Thymus (tissue), 11 donors: Measurements from ENCODE around the gene TMEM117. TPM values are rescaled to one million over a fixed set of nuclear protein-coding genes. Genes with fewer than 3 reads are reported as not detected.
"Not testable (repeated sequence)": the region's sequence is repeated elsewhere in the genome, so short reads cannot be mapped to it uniquely, and the experiment has no call there.

Source experiments
- DNase-seq, 9 donors: peaks; one replicate each; pipeline ENCODE4 v3.0.0-alpha.2; 2013; ENCODE audit warnings: low spot score in 9 of 9, low read depth in 6 of 9, missing footprints in 1 of 9
- H3K27ac ChIP-seq, 2 donors: one replicate each; pipeline ENCODE4 v1.5.1; 2013; ENCODE audit warnings: control low read depth in 1 of 2, low read depth in 1 of 2, low read length in 1 of 2, mild to moderate bottlenecking in 1 of 2, moderate library complexity in 1 of 2
- H3K27me3 ChIP-seq, 2 donors: one replicate each; pipeline ENCODE4 v1.5.1; 2013; ENCODE audit warnings: low read length in 1 of 2; ENCODE audit not compliant: control insufficient read depth in 2 of 2, insufficient read depth in 1 of 2
- H3K36me3 ChIP-seq, 2 donors: one replicate each; pipeline ENCODE4 v1.5.1; 2013; ENCODE audit warnings: low read length in 1 of 2, mild to moderate bottlenecking in 1 of 2, moderate library complexity in 1 of 2; ENCODE audit not compliant: control insufficient read depth in 2 of 2, insufficient read depth in 2 of 2
- H3K4me1 ChIP-seq, 2 donors: one replicate each; pipeline ENCODE4 v1.5.1; 2013; ENCODE audit warnings: low read length in 2 of 2; ENCODE audit not compliant: control insufficient read depth in 2 of 2, insufficient read depth in 2 of 2
- H3K4me3 ChIP-seq, 2 donors: one replicate each; pipeline ENCODE4 v1.5.1; 2013; ENCODE audit warnings: low read length in 2 of 2, control low read depth in 1 of 2, mild to moderate bottlenecking in 1 of 2
- H3K9me3 ChIP-seq, 2 donors: one replicate each; pipeline ENCODE4 v1.5.1; 2013; ENCODE audit warnings: low read length in 1 of 2, mild to moderate bottlenecking in 1 of 2; ENCODE audit not compliant: control insufficient read depth in 2 of 2, insufficient read depth in 1 of 2
- WGBS: extraction: QIAGEN DNeasy Blood & Tissue Kit; methylation state at CpG from one replicate; pipeline ENCODE4 v1.1.7; 2013; 5-methylcytosine and 5-hydroxymethylcytosine counted together
- polyA plus RNA-seq: library from polyadenylated mRNA; stranded (reverse); fragments of 200-250 nt; gene quantifications from one replicate; pipeline ENCODE4 v1.2.3, GENCODE V29; 2013
- total RNA-seq: library from RNA; stranded (reverse); fragments of 120-200 nt; gene quantifications from one replicate; pipeline ENCODE4 v1.2.4, GENCODE V29; 2013
- donor health status: healthy.

TMEM117 gene
- total and polyA plus RNA-seq, 2 donors, result 3.6 to 4.5 TPM

GRCh38 chr12:43869765-43870164 is 33.9 kb downstream of the TMEM117 start:
- not testable (repeated sequence) for DNase-seq, H3K4me1 ChIP-seq, H3K4me3 ChIP-seq, H3K9me3 ChIP-seq, H3K27ac ChIP-seq, H3K27me3 ChIP-seq, H3K36me3 ChIP-seq

GRCh38 chr12:43871258-43871657 is 35.4 kb downstream of the TMEM117 start:
- not testable (repeated sequence) for H3K27ac ChIP-seq, H3K36me3 ChIP-seq, H3K27me3 ChIP-seq, H3K4me1 ChIP-seq, H3K4me3 ChIP-seq, DNase-seq, H3K9me3 ChIP-seq
- WGBS, result 98% methylated on average over 2 of the region's 2 CpGs

- Histone ChIP-seq H3K27ac (no peak overlapping the region), H3K4me3 (no peak overlapping the region), H3K36me3 (no peaks in the 10 kb centered on the region), H3K27me3 (no peaks in the 10 kb centered on the region), H3K9me3 (no peaks in the 10 kb centered on the region), H3K4me1 (no peaks in the 10 kb centered on the region)
- WGBS, result 97% methylated on average over 2 of the region's 2 CpGs
- no peak for DNase-seq
Observed at GRCh38 chr12:43872396-43872795, 36.5 kb downstream of the TMEM117 start.

GRCh38 chr12:43878050-43878449 is 42.2 kb downstream of the TMEM117 start:
- no peak for DNase-seq
- no peaks in the 10 kb centered on the region for H3K27me3 ChIP-seq
- no peaks in the 10 kb centered on the region for H3K36me3 ChIP-seq
- no peak overlapping the region for H3K27ac ChIP-seq
- no peaks in the 10 kb centered on the region for H3K9me3 ChIP-seq
- 94% methylated on average over 3 of the region's 3 CpGs for WGBS
- H3K4me1 ChIP-seq, result no peaks in the 10 kb centered on the region
- no peak overlapping the region for H3K4me3 ChIP-seq

GRCh38 chr12:43880547-43880946 is 44.7 kb downstream of the TMEM117 start:
- H3K9me3 ChIP-seq, result no peaks in the 10 kb centered on the region
- H3K36me3 ChIP-seq, result no peaks in the 10 kb centered on the region
- H3K27ac ChIP-seq, result no peak overlapping the region
- 98% methylated on average over 1 of the region's 1 CpG for WGBS
- no peaks in the 10 kb centered on the region for H3K4me1 ChIP-seq
- no peak for DNase-seq
- no peaks in the 10 kb centered on the region for H3K27me3 ChIP-seq
- no peak overlapping the region for H3K4me3 ChIP-seq

DNA sequence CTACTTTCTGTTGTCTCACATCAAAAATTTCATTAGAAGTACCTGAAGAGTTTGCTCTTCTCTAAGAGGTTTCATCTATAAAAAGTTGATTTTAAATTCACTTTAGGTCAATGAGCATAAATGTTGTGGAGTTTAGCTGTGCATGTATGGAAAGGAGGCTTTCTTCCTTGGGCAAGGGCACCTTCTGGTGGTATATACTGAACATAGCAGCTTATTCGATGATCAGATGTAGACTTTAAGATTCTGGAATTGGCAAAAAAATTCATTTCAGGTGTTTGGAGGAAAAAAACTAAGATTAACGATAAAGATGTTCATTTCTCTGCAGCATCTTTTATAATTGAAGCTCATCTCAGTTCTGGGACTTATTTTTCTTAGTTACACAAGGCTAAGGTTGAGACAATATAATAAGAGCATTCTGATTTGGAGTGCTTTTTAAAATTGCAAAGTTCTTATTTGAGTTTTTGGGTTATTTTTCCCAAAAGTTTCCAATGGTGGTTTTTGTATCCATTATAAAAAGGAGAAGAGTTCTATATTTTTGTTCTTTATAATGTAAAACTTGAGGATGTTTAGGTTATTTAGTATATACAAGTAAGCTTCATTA is 46.8 kb downstream of the TMEM117 start:
- Histone ChIP-seq H3K36me3 (no peaks in the 10 kb centered on the region), H3K9me3 (no peaks in the 10 kb centered on the region), H3K4me3 (no peak overlapping the region), H3K4me1 (no peaks in the 10 kb centered on the region), H3K27me3 (no peaks in the 10 kb centered on the region), H3K27ac (no peak overlapping the region)
- 12% methylated on average over 2 of the region's 2 CpGs for WGBS
- DNase-seq, result peak; percentile 4 to 63 (median 29)

- H3K4me1 ChIP-seq, result no peaks in the 10 kb centered on the region
- no peak overlapping the region for H3K4me3 ChIP-seq
- no peak for DNase-seq
- H3K9me3 ChIP-seq, result no peaks in the 10 kb centered on the region
- no peaks in the 10 kb centered on the region for H3K36me3 ChIP-seq
- H3K27me3 ChIP-seq, result no peaks in the 10 kb centered on the region
- no peak overlapping the region for H3K27ac ChIP-seq
- 88% methylated on average over 2 of the region's 2 CpGs for WGBS
Observed at GRCh38 chr12:43883311-43883710, 47.4 kb downstream of the TMEM117 start.

GRCh38 chr12:43883748-43884147 is 47.9 kb downstream of the TMEM117 start:
- Histone ChIP-seq H3K27me3 (no peaks in the 10 kb centered on the region), H3K4me1 (no peaks in the 10 kb centered on the region), H3K4me3 (no peak overlapping the region), H3K36me3 (no peaks in the 10 kb centered on the region), H3K9me3 (no peaks in the 10 kb centered on the region), H3K27ac (no peak overlapping the region)
- WGBS, result 98% methylated on average over 2 of the region's 2 CpGs
- no peak for DNase-seq

- DNase-seq, result peak in 1 of 9 donors; percentile 3
- H3K4me1 ChIP-seq, result no peaks in the 10 kb centered on the region
- H3K4me3 ChIP-seq, result no peak overlapping the region
- H3K27ac ChIP-seq, result no peak overlapping the region
- H3K9me3 ChIP-seq, result no peaks in the 10 kb centered on the region
- H3K27me3 ChIP-seq, result no peaks in the 10 kb centered on the region
- 94% methylated on average over 8 of the region's 8 CpGs for WGBS
- H3K36me3 ChIP-seq, result no peaks in the 10 kb centered on the region
Observed at GRCh38 chr12:43884683-43885410, 49.0 kb downstream of the TMEM117 start.
